Bone marrow (tissue), 2 donors: ENCODE measurements around the gene HSPB6.
"Not testable (repeated sequence)": the region's sequence is repeated elsewhere in the genome, so short reads cannot be mapped to it uniquely, and the experiment has no call there.

ENCODE experiments used
- DNase-seq, 2 donors: peaks; one replicate each; lab custom pipeline; 2025; lab: John Stamatoyannopoulos, UW

HSPB6 gene

GRCh38 chr19:35786299-35787160, 29.7 kb upstream of the HSPB6 start:
- no peak for DNase-seq

- DNase-seq, result no peak
Measured at GRCh38 chr19:35785339-35785627, 28.5 kb upstream of the HSPB6 start.

GRCh38 chr19:35784503-35785338, 27.9 kb upstream of the HSPB6 start:
- no peak for DNase-seq

GRCh38 chr19:35783469-35784434, 26.9 kb upstream of the HSPB6 start:
- DNase-seq, result no peak

- no peak for DNase-seq
Measured at GRCh38 chr19:35782589-35782988, 25.8 kb upstream of the HSPB6 start.

GRCh38 chr19:35781650-35782049, 24.8 kb upstream of the HSPB6 start:
- no peak for DNase-seq

GRCh38 chr19:35780717-35781116, 23.9 kb upstream of the HSPB6 start:
- DNase-seq, result no peak

- no peak for DNase-seq
Measured at GRCh38 chr19:35780058-35780457, 23.2 kb upstream of the HSPB6 start.

GRCh38 chr19:35779033-35779432, 22.2 kb upstream of the HSPB6 start:
- DNase-seq, result no peak

GRCh38 chr19:35777961-35778360, 21.1 kb upstream of the HSPB6 start:
- DNase-seq, result no peak

- no peak for DNase-seq
Measured at GRCh38 chr19:35777086-35777841, 20.4 kb upstream of the HSPB6 start.

- no peak for DNase-seq
Measured at GRCh38 chr19:35776102-35776788, 19.4 kb upstream of the HSPB6 start.

- DNase-seq, result peak; percentile 85 to 94
Measured at GRCh38 chr19:35775298-35776101, 18.7 kb upstream of the HSPB6 start, which contains the start of gene ARHGAP33. Gene ARHGAP33 (plus strand): TSS chr19:35775564. CDS start chr19:35775659, 95 bp downstream.

GRCh38 chr19:35775046-35775297, 18.1 kb upstream of the HSPB6 start:
- DNase-seq, result no peak

- DNase-seq, result no peak
Measured at GRCh38 chr19:35774274-35775045, 17.6 kb upstream of the HSPB6 start.

- DNase-seq, result no peak
Measured at GRCh38 chr19:35773020-35773806, 16.4 kb upstream of the HSPB6 start.

- DNase-seq, result not testable (repeated sequence)
Measured at GRCh38 chr19:35772362-35772761, 15.5 kb upstream of the HSPB6 start.

- no peak for DNase-seq
Measured at GRCh38 chr19:35768082-35768421, 11.2 kb upstream of the HSPB6 start.
